HG02763 (cell line): ENCODE data around the gene TTK.
A peak's percentile ranks its signal among the peaks of the same experiment; 100 is the strongest.
"Not testable (repeated sequence)": the region's sequence is repeated elsewhere in the genome, so short reads cannot be mapped to it uniquely, and the experiment has no call there.

Experiments used
- ATAC-seq: cut with Tn5 transposase; IDR thresholded peaks from one replicate; pipeline ENCODE4 v1.9.1; 2021; ENCODE audit warnings: mild to moderate bottlenecking, moderate library complexity; ENCODE audit not compliant: unreplicated experiment

The TTK gene

GRCh38 chr6:80021131-80021530, 16.7 kb downstream of the TTK start:
- no peak for ATAC-seq

GRCh38 chr6:80021591-80021990, 17.1 kb downstream of the TTK start:
- ATAC-seq = no peak

GRCh38 chr6:80022803-80023202, 18.4 kb downstream of the TTK start:
- ATAC-seq = no peak

GRCh38 chr6:80028589-80028988, 24.1 kb downstream of the TTK start:
- ATAC-seq = no peak

GRCh38 chr6:80029470-80029869, 25.0 kb downstream of the TTK start:
- ATAC-seq = peak; percentile 89

GRCh38 chr6:80048220-80048619, 43.8 kb downstream of the TTK start:
- not testable (repeated sequence) for ATAC-seq

- ATAC-seq = no peak
Observed at GRCh38 chr6:80060774-80061173, 56.3 kb downstream of the TTK start.

- ATAC-seq = not testable (repeated sequence)
Observed at GRCh38 chr6:80068146-80068545, 63.7 kb downstream of the TTK start.

GRCh38 chr6:80070431-80070830, 66.0 kb downstream of the TTK start:
- ATAC-seq = not testable (repeated sequence)

GRCh38 chr6:80077067-80077466, 72.6 kb downstream of the TTK start:
- ATAC-seq = no peak

- ATAC-seq = no peak
Observed at GRCh38 chr6:80088637-80089036, 84.2 kb downstream of the TTK start.

GRCh38 chr6:80091506-80091905, 87.1 kb downstream of the TTK start:
- ATAC-seq = no peak
